ENCODE data around the gene EYS.

The EYS gene

DNA sequence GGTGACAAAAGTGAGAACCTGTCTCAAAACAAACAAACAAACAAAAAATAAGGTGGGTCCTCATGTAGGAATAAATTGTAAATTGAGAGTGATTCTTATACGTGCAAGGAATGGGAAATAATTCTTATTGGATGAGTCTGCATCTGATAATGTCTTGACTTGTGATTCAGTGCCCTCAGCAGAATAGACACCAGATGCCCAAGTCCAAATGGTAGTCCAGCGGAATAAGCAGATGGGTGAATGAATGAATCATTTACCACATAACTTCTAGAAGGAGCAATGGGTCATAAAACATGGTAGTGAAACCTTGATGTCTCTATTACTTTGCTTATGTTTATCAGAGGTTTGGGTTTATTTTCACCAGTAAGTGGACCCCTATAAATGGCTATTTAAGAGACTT is 1323.7 kb downstream of the EYS start:
- Histone ChIP-seq H2AFZ (ENCODE audit: low read length) (no peak overlapping the region), H3K27ac (ENCODE audit: low read length) (no peak overlapping the region), H4K20me1 (ENCODE audit: insufficient read depth, low read length) (no peaks in the 10 kb centered on the region), H3K9me3 (replicated peaks; ENCODE audit: insufficient read depth, low read length) (no peaks in the 10 kb centered on the region), H3K9ac (ENCODE audit: low read length) (no peak overlapping the region), H3K9me2 (replicated peaks; ENCODE audit: insufficient read depth, low read length) (no peaks in the 10 kb centered on the region), H3F3A (ENCODE audit: insufficient read depth, low read length) (no peaks in the 10 kb centered on the region), H3K27me3 (replicated peaks; ENCODE audit: insufficient read depth, low read length) (no peaks in the 10 kb centered on the region), H3K4me2 (ENCODE audit: low read depth, low read length) (no peak overlapping the region), H3K79me2 (ENCODE audit: low read length) (no peaks in the 10 kb centered on the region), H3K36me3 (replicated peaks; ENCODE audit: insufficient read depth, low read length) (no peaks in the 10 kb centered on the region), H3K4me1 (ENCODE audit: low read length) (no peaks in the 10 kb centered on the region), H3K4me3 (ENCODE audit: low read length) (no peak overlapping the region)
- no peak for DNase-seq
- TF ChIP-seq, protein P1, sequence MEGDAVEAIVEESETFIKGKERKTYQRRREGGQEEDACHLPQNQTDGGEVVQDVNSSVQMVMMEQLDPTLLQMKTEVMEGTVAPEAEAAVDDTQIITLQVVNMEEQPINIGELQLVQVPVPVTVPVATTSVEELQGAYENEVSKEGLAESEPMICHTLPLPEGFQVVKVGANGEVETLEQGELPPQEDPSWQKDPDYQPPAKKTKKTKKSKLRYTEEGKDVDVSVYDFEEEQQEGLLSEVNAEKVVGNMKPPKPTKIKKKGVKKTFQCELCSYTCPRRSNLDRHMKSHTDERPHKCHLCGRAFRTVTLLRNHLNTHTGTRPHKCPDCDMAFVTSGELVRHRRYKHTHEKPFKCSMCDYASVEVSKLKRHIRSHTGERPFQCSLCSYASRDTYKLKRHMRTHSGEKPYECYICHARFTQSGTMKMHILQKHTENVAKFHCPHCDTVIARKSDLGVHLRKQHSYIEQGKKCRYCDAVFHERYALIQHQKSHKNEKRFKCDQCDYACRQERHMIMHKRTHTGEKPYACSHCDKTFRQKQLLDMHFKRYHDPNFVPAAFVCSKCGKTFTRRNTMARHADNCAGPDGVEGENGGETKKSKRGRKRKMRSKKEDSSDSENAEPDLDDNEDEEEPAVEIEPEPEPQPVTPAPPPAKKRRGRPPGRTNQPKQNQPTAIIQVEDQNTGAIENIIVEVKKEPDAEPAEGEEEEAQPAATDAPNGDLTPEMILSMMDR (IDR thresholded peaks at IDR 0.05; ENCODE audit: low read length): no peak
- TF ChIP-seq EZH2 (optimal IDR thresholded peaks at IDR 0.05; ENCODE audit: low read depth, low read length) (no peak), EZH2phosphoT487 (IDR thresholded peaks at IDR 0.05; ENCODE audit: low read length) (no peak)

DNA sequence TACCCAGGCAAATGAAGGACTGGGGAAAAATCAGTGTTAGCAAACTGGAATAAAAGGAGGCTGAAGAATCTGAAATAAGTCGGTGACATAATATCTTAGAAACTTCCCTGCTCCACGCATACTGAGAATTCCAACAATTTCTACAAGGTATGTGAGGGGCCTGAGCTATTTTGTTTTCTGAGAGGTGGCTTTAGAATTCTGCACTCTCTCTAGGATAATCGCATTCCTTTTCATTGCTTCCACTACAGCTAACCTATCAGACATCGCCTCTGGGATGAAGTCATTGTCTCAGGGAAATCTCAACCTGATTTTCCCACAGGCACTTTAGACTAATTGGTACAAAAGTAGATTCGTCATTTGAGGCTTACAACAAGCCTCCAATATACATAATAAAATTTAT is 1330.6 kb downstream of the EYS start:
- Histone ChIP-seq H3K79me2 (ENCODE audit: low read length) (no peaks in the 10 kb centered on the region), H3K36me3 (replicated peaks; ENCODE audit: insufficient read depth, low read length) (no peaks in the 10 kb centered on the region), H3K4me2 (ENCODE audit: low read depth, low read length) (no peak overlapping the region), H3K27me3 (replicated peaks; ENCODE audit: insufficient read depth, low read length) (no peaks in the 10 kb centered on the region), H2AFZ (ENCODE audit: low read length) (no peak overlapping the region), H3K4me3 (ENCODE audit: low read length) (no peak overlapping the region), H3K9me2 (replicated peaks; ENCODE audit: insufficient read depth, low read length) (no peaks in the 10 kb centered on the region), H3F3A (ENCODE audit: insufficient read depth, low read length) (no peaks in the 10 kb centered on the region), H3K4me1 (ENCODE audit: low read length) (no peaks in the 10 kb centered on the region), H3K9ac (ENCODE audit: low read length) (no peak overlapping the region), H3K9me3 (replicated peaks; ENCODE audit: insufficient read depth, low read length) (no peaks in the 10 kb centered on the region), H4K20me1 (ENCODE audit: insufficient read depth, low read length) (no peaks in the 10 kb centered on the region), H3K27ac (ENCODE audit: low read length) (no peak overlapping the region)
- no peak for TF ChIP-seq EZH2phosphoT487 (IDR thresholded peaks at IDR 0.05; ENCODE audit: low read length)
- TF ChIP-seq, protein P1 (IDR thresholded peaks at IDR 0.05; ENCODE audit: low read length): no peak
- TF ChIP-seq EZH2 (optimal IDR thresholded peaks at IDR 0.05; ENCODE audit: low read depth, low read length): no peak
- DNase-seq: no peak

DNA sequence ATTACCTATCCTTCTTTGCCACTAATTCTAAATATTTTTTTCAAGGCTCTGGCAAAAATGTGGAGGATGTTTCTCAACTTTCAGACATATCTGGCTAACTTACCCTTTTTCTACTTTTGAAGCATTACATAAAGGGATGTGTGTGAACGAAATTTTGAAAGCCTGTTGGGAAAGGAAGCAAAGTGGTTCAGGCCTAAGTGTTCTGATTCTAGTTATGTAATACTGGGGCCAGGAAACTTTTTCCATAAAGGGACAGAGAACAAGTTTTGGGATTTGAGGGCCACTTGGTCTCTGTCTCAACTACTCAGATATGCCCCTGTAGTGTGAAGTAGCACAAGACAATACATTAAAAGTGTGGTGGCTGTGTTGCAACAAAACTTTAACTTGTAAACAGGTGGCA is 1349.6 kb downstream of the EYS start:
- TF ChIP-seq EZH2phosphoT487 (IDR thresholded peaks at IDR 0.05; ENCODE audit: low read length) (no peak), EZH2 (optimal IDR thresholded peaks at IDR 0.05; ENCODE audit: low read depth, low read length) (no peak)
- TF ChIP-seq, protein P1 (IDR thresholded peaks at IDR 0.05; ENCODE audit: low read length): no peak
- H3K79me2 ChIP-seq (ENCODE audit: low read length): no peaks in the 10 kb centered on the region
- no peak overlapping the region for H3K9ac ChIP-seq (ENCODE audit: low read length)
- no peak overlapping the region for H2AFZ ChIP-seq (ENCODE audit: low read length)
- H3K9me3 ChIP-seq (replicated peaks; ENCODE audit: insufficient read depth, low read length): no peaks in the 10 kb centered on the region
- no peak overlapping the region for H3K4me3 ChIP-seq (ENCODE audit: low read length)
- no peaks in the 10 kb centered on the region for H3K36me3 ChIP-seq (replicated peaks; ENCODE audit: insufficient read depth, low read length)
- H4K20me1 ChIP-seq (ENCODE audit: insufficient read depth, low read length): no peaks in the 10 kb centered on the region
- no peaks in the 10 kb centered on the region for H3K9me2 ChIP-seq (replicated peaks; ENCODE audit: insufficient read depth, low read length)
- DNase-seq: no peak
- H3F3A ChIP-seq (ENCODE audit: insufficient read depth, low read length): no peaks in the 10 kb centered on the region
- no peak overlapping the region for H3K4me2 ChIP-seq (ENCODE audit: low read depth, low read length)
- H3K27ac ChIP-seq (ENCODE audit: low read length): no peak overlapping the region
- no peaks in the 10 kb centered on the region for H3K27me3 ChIP-seq (replicated peaks; ENCODE audit: insufficient read depth, low read length)
- H3K4me1 ChIP-seq (ENCODE audit: low read length): no peaks in the 10 kb centered on the region

Data from MM.1S (cell line).